Hematopoietic multipotent progenitor cell treated with erythropoietin and hydrocortisone succinate and interleukin-3 and kit ligand, for 4 days (in vitro differentiated cells): ENCODE measurements around the gene CCDC141.

ENCODE experiments used
- DNase-seq: peaks from one replicate; pipeline ENCODE4 v3.0.0-alpha.2; 2015

The CCDC141 gene

GRCh38 chr2:178825183-178825582, 224.8 kb downstream of the CCDC141 start:
- no peak for DNase-seq

- no peak for DNase-seq
Observed at GRCh38 chr2:178824181-178824580, 225.8 kb downstream of the CCDC141 start.

- peak; percentile 66 for DNase-seq
Observed at GRCh38 chr2:178819992-178820391, 229.9 kb downstream of the CCDC141 start.

GRCh38 chr2:178819147-178819875, 230.6 kb downstream of the CCDC141 start:
- peak; percentile 55 for DNase-seq

GRCh38 chr2:178811901-178812300, 238.0 kb downstream of the CCDC141 start:
- DNase-seq: no peak

GRCh38 chr2:178811045-178811444, 238.9 kb downstream of the CCDC141 start:
- DNase-seq: no peak

GRCh38 chr2:178810422-178810821, 239.5 kb downstream of the CCDC141 start:
- DNase-seq: no peak

- DNase-seq: no peak
Observed at GRCh38 chr2:178807227-178808008, 242.5 kb downstream of the CCDC141 start, which contains the start of gene TTN. TTN (minus strand) TSS chr2:178807423; CDS start chr2:178804642, 2,781 bp downstream.

- DNase-seq: no peak
Observed at GRCh38 chr2:178806543-178806942, 243.4 kb downstream of the CCDC141 start.

- no peak for DNase-seq
Observed at GRCh38 chr2:178805457-178805856, 244.5 kb downstream of the CCDC141 start.

- peak; percentile 50 for DNase-seq
Observed at GRCh38 chr2:178804791-178805190, 245.1 kb downstream of the CCDC141 start.

- no peak for DNase-seq
Observed at GRCh38 chr2:178800510-178800909, 249.4 kb downstream of the CCDC141 start.

- DNase-seq: no peak
Observed at GRCh38 chr2:178799305-178799704, 250.6 kb downstream of the CCDC141 start.

GRCh38 chr2:178796079-178796677, 253.8 kb downstream of the CCDC141 start:
- DNase-seq: peak; percentile 70

- no peak for DNase-seq
Observed at GRCh38 chr2:178787934-178788333, 262.0 kb downstream of the CCDC141 start.

GRCh38 chr2:178787155-178787554, 262.8 kb downstream of the CCDC141 start:
- no peak for DNase-seq

- DNase-seq: no peak
Observed at GRCh38 chr2:178783889-178784288, 266.0 kb downstream of the CCDC141 start.

GRCh38 chr2:178782236-178782635, 267.7 kb downstream of the CCDC141 start:
- no peak for DNase-seq
